HG02588 (cell line): Measurements from ENCODE around the gene HCFC1.

Experiments
- ATAC-seq: cut with Tn5 transposase; IDR thresholded peaks from one replicate; pipeline ENCODE4 v1.9.1; 2021; ENCODE audit warnings: mild to moderate bottlenecking, moderate library complexity; ENCODE audit not compliant: unreplicated experiment

Gene HCFC1

DNA sequence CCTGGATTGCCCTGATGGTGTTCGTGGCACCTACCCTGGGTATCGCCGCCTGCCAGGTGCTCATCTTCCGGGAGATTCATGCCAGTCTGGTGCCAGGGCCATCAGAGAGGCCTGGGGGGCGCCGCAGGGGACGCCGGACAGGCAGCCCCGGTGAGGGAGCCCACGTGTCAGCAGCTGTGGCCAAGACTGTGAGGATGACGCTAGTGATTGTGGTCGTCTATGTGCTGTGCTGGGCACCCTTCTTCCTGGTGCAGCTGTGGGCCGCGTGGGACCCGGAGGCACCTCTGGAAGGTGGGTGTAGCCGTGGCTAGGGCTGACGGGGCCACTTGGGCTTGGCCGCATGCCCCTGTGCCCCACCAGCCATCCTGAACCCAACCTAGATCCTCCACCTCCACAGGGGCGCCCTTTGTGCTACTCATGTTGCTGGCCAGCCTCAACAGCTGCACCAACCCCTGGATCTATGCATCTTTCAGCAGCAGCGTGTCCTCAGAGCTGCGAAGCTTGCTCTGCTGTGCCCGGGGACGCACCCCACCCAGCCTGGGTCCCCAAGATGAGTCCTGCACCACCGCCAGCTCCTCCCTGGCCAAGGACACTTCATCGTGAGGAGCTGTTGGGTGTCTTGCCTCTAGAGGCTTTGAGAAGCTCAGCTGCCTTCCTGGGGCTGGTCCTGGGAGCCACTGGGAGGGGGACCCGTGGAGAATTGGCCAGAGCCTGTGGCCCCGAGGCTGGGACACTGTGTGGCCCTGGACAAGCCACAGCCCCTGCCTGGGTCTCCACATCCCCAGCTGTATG lies 65.3 kb downstream of the HCFC1 start:
- no peak for ATAC-seq

DNA sequence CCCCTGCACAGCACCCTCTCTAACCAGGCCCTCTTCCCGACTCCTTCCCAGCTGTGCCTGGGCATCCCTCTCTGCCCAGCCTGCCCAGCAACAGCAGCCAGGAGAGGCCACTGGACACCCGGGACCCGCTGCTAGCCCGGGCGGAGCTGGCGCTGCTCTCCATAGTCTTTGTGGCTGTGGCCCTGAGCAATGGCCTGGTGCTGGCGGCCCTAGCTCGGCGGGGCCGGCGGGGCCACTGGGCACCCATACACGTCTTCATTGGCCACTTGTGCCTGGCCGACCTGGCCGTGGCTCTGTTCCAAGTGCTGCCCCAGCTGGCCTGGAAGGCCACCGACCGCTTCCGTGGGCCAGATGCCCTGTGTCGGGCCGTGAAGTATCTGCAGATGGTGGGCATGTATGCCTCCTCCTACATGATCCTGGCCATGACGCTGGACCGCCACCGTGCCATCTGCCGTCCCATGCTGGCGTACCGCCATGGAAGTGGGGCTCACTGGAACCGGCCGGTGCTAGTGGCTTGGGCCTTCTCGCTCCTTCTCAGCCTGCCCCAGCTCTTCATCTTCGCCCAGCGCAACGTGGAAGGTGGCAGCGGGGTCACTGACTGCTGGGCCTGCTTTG lies 66.0 kb downstream of the HCFC1 start:
- no peak for ATAC-seq

DNA sequence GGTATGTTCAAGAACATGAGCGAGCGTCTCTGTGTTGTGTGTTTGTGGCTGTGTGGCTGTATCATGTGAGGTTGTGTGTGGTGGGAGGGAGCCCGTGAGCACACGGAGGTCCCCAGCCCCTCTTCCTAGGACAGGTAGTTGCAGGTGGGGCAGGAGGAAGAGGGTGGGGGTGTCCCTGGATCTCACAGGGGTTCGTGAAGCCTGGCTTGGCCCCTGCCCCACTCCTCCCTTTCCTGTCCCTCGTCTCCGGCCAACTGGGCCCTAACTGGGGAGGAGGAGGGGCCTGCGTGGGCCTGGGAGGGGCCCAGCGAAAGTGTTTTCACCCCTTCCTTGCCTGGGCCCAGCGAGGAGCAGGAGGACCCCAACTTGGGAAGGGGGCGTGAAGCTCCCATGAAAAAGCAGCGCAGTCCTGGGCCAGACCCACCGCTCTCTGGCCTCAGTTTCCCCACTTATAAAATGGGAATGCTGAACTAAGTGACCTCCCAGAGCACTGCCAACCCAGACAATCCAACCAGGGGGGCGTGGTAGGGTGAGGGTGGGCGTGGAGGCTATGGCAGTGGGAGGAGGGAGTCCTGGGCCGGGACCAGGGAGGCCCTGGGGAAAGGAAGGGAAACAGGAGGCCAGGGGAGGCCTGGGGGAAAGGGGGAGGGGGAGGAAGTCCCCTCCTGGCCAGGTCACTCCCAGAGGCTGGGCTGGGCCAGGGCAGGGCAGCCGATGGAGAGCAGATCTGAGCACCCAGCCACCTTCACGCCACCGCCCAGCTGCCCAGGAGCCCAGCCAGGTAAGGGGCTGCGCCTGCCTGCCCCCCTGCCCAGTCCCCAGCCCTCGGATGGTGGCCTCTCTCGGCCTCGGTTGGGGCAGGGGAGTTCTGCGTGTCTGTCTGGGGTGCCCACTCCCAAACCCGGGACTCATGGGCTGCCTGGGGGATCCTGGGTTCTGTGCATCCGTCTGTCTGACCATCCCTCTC lies 67.3 kb downstream of the HCFC1 start, which contains the start of gene AVPR2:
Gene AVPR2 (plus strand): TSS at position 683 of the 967 bp plus-strand sequence. CDS start 473 bp downstream, outside the sequence.
- ATAC-seq: no peak

DNA sequence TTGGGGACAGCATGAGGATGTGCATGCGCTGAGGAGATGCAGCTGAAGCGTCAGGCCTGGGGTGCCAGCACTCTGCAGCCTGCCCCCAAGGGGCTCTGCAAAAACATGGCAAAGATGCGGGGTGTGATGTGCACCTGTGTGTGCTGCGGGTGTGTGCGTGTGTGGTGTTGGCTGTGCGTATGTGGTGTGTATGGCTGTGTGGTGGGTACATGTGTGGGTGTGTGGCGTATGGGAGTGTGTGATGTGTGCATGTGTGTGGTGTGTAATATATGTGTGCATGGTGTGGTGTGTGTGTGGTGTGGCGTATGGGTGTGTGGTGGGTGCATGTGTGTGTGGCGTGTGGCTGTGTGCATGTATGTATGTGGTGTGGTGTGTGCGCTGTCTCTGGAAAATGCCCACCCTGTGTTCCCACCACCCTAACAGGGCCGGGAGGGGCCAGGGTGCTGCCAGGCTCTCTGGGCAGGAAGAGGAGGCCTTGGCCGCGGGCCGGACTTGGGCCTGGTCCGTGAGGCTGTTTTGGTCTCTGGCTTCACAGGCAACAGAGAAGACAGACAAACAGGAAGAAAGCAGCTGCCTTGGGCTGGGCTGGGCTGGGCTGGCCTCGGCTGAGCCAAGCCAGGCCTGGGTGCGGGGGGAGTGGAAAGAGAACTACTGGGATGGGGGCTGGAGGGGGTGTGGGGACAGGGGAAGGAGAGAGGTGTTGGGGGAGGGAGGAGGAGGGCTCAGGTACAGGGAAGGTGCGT lies 68.2 kb downstream of the HCFC1 start:
- no peak for ATAC-seq

DNA sequence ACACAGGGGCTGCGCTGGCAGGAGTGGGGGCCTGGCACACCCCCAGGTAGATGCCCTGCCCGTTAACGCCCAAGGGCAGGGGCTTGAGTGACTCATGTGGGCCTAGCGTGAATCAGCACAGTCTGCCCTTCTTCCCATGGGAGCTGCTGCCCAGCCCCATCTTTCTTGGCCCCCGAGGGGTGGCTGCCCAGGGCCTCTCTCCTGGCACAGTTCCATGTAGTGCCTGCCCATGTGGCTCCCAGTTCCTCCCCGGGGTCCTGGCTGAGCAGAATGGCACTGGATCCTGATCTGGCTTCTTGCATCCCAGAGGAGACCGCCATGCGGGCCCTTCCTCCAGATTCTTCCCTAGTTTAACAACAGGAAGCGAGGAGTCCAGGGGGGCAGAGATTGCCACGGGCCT lies 69.2 kb downstream of the HCFC1 start:
- ATAC-seq: no peak

DNA sequence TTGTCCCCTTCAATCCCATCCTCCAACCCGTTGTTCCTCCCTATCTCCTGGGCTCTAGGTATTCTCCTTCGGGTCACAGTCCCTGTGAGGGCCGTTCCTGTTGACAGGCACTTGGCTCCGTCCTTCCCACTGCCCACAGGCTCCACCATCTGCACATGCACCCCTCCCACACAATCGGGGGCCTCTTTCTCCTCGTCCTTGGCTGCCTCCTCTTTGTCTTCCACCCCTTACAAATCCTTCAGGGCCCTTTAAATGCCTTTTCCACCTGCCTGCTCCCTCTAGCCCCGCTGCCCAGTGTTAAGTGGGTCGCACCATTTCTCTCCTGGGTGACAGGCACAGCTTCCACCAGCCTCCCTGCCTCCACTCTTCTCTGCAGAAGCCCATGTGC lies 69.9 kb downstream of the HCFC1 start:
- no peak for ATAC-seq

DNA sequence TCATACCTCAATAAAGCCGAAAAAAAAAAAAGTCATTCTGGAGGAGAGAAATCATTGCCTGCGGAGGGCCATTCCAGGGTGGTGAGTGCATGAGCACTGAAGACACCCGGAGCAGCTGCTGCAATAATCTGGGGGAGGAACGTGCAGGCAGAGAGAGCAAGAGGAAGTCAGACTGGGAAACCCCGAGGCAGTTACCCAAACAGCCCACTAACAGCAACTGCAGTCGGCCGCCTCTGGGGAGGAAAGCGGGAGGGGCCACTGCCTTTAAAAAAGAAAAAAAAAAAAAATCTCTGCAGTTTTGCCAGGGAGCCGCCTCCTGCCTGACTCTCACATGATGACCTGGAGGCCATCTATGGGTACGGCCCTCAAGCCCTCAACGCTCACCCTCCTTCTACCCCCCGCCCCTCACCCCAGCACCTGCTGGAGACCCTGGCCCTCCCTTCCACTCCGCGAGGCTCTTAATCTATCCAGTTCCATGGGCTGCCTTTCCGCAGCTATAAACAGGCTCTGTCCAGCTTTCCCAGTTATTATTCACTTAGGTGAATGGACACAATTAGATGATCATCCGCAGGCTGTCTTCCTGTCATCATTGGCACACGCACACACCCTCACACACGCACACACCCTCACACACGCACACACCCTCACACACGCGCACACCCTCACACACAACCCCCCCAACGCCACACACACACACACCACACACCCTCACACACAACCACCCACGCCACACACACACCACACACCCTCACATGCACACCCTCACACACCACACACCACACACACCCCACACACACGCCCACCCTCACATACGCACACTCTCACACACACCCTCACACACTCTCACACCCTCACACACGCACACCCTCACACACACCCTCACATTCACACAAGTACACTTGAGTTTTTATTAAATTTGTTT lies 70.5 kb downstream of the HCFC1 start:
- no peak for ATAC-seq

DNA sequence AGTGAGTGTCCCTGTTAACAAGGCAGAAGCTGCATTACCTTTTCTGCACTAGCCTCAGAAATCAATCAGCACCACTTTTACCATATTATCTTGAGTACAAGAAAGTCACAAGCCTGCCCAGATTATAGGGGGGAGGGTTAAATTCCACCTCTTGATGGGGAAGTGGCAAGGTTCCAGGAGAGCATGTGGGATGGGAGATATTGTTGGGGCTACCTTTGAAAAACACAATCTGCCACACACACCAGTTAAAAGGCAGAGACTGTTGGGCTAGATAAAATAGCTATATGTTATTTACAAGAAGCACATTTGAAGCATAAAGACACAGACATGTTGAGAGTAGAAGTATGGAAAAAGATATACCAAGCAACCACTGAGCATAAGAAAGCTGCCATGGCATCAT lies 73.7 kb downstream of the HCFC1 start:
- ATAC-seq: no peak
